Measurements from ENCODE around the gene TSPAN16.

Gene TSPAN16

GRCh38 chr19:11274533-11275086 is 21.4 kb upstream of the TSPAN16 start:
- no peak overlapping the region for H2AFZ ChIP-seq (ENCODE audit: low read depth, low read length)
- no peak overlapping the region for H3K14ac ChIP-seq (ENCODE audit: low read length in 2 of 2)
- no peaks in the 10 kb centered on the region for H3K79me1 ChIP-seq (replicated peaks; ENCODE audit: low read length, poor library complexity, severe bottlenecking)
- H3K23ac ChIP-seq (ENCODE audit: low read length in 2 of 2): no peak overlapping the region
- peaks cover under 1 to 16% of the 10 kb centered on the region in 2 experiments for H3K27me3 ChIP-seq (ENCODE audit: control insufficient read depth in 1 of 2, insufficient read depth in 1 of 2, low read length in 2 of 2)
- 70% methylated on average over 4 of the region's 4 CpGs for WGBS
- no peak overlapping the region for H2AK5ac ChIP-seq (ENCODE audit: low read length, severe bottlenecking)
- no peak for DNase-seq
- H3K27ac ChIP-seq (ENCODE audit: low read length, poor library complexity, severe bottlenecking): no peak overlapping the region
- no peak overlapping the region for H3K4me3 ChIP-seq (ENCODE audit: insufficient read depth in 1 of 2, low read depth in 1 of 2, low read length in 2 of 2)
- no peak overlapping the region for H4K91ac ChIP-seq (ENCODE audit: low read length)
- H3K9me3 ChIP-seq (ENCODE audit: control insufficient read depth, low read length): no peaks in the 10 kb centered on the region
- H3K4me1 ChIP-seq (ENCODE audit: control insufficient read depth, insufficient read depth, low read depth, low read length): no peaks in the 10 kb centered on the region
- H2BK120ac ChIP-seq (ENCODE audit: low read depth, low read length): no peak overlapping the region
- H3K18ac ChIP-seq (ENCODE audit: low read depth in 1 of 2, low read length in 2 of 2): no peak overlapping the region
- H2BK12ac ChIP-seq (ENCODE audit: low read length in 2 of 2): no peak overlapping the region
- H3K4me2 ChIP-seq (ENCODE audit: low read length, poor library complexity, severe bottlenecking): no peak overlapping the region
- no peak overlapping the region for H2BK15ac ChIP-seq (ENCODE audit: low read depth, poor library complexity, severe bottlenecking)
- no peak overlapping the region for H3K9ac ChIP-seq (ENCODE audit: low read length)
- no peak overlapping the region for H2BK5ac ChIP-seq (ENCODE audit: low read depth, low read length, poor library complexity, severe bottlenecking)
- no peak overlapping the region for H4K8ac ChIP-seq (ENCODE audit: low read length)
- no peaks in the 10 kb centered on the region for H3K36me3 ChIP-seq (ENCODE audit: control insufficient read depth in 1 of 2, insufficient read depth in 2 of 2, low read depth in 1 of 2, low read length in 2 of 2)
- no peak overlapping the region for H3K4ac ChIP-seq (ENCODE audit: low read depth in 1 of 2, low read length in 2 of 2)

GRCh38 chr19:11278670-11279069 is 17.3 kb upstream of the TSPAN16 start:
- H3K36me3 ChIP-seq (ENCODE audit: control insufficient read depth in 1 of 2, insufficient read depth in 2 of 2, low read depth in 1 of 2, low read length in 2 of 2): no peaks in the 10 kb centered on the region
- 68% methylated on average over 4 of the region's 6 CpGs for WGBS

GRCh38 chr19:11279505-11280236 is 16.3 kb upstream of the TSPAN16 start:
- Histone ChIP-seq H2AFZ (ENCODE audit: low read depth, low read length) (no peak overlapping the region), H3K9ac (ENCODE audit: low read length) (no peak overlapping the region), H4K8ac (ENCODE audit: low read length) (no peak overlapping the region), H3K4me2 (ENCODE audit: low read length, poor library complexity, severe bottlenecking) (no peak overlapping the region), H2BK12ac (ENCODE audit: low read length in 2 of 2) (no peak overlapping the region), H3K4me1 (ENCODE audit: control insufficient read depth, insufficient read depth, low read depth, low read length) (no peaks in the 10 kb centered on the region), H3K4ac (ENCODE audit: low read depth in 1 of 2, low read length in 2 of 2) (peak overlapping the region in 1 of 2 experiments; percentile 93), H2AK5ac (ENCODE audit: low read length, severe bottlenecking) (no peak overlapping the region), H3K14ac (ENCODE audit: low read length in 2 of 2) (no peak overlapping the region), H3K9me3 (ENCODE audit: control insufficient read depth, low read length) (no peaks in the 10 kb centered on the region), H3K23ac (ENCODE audit: low read length in 2 of 2) (no peak overlapping the region), H3K79me1 (replicated peaks; ENCODE audit: low read length, poor library complexity, severe bottlenecking) (no peaks in the 10 kb centered on the region), H4K91ac (ENCODE audit: low read length) (no peak overlapping the region), H2BK15ac (ENCODE audit: low read depth, poor library complexity, severe bottlenecking) (no peak overlapping the region), H3K27me3 (ENCODE audit: control insufficient read depth in 1 of 2, insufficient read depth in 1 of 2, low read length in 2 of 2) (peaks cover 4 to 19% of the 10 kb centered on the region in 2 experiments), H3K36me3 (ENCODE audit: control insufficient read depth in 1 of 2, insufficient read depth in 2 of 2, low read depth in 1 of 2, low read length in 2 of 2) (no peaks in the 10 kb centered on the region), H2BK5ac (ENCODE audit: low read depth, low read length, poor library complexity, severe bottlenecking) (no peak overlapping the region), H3K18ac (ENCODE audit: low read depth in 1 of 2, low read length in 2 of 2) (no peak overlapping the region), H3K4me3 (ENCODE audit: insufficient read depth in 1 of 2, low read depth in 1 of 2, low read length in 2 of 2) (no peak overlapping the region), H3K27ac (ENCODE audit: low read length, poor library complexity, severe bottlenecking) (no peak overlapping the region), H2BK120ac (ENCODE audit: low read depth, low read length) (no peak overlapping the region)
- WGBS: 94% methylated on average over 5 of the region's 5 CpGs
- no peak for DNase-seq

More at GRCh38 chr19:11278670-11279069, 17.3 kb upstream of the TSPAN16 start:
- no peaks in the 10 kb centered on the region for H3K4me1 ChIP-seq (ENCODE audit: control insufficient read depth, insufficient read depth, low read depth, low read length)
- H3K4me2 ChIP-seq (ENCODE audit: low read length, poor library complexity, severe bottlenecking): no peak overlapping the region
- no peak overlapping the region for H2BK12ac ChIP-seq (ENCODE audit: low read length in 2 of 2)
- no peak overlapping the region for H2BK5ac ChIP-seq (ENCODE audit: low read depth, low read length, poor library complexity, severe bottlenecking)
- H2AK5ac ChIP-seq (ENCODE audit: low read length, severe bottlenecking): no peak overlapping the region
- H3K4ac ChIP-seq (ENCODE audit: low read depth in 1 of 2, low read length in 2 of 2): no peak overlapping the region
- H3K4me3 ChIP-seq (ENCODE audit: insufficient read depth in 1 of 2, low read depth in 1 of 2, low read length in 2 of 2): no peak overlapping the region
- no peak overlapping the region for H4K91ac ChIP-seq (ENCODE audit: low read length)
- H2AFZ ChIP-seq (ENCODE audit: low read depth, low read length): no peak overlapping the region
- no peak overlapping the region for H2BK120ac ChIP-seq (ENCODE audit: low read depth, low read length)
- H3K14ac ChIP-seq (ENCODE audit: low read length in 2 of 2): no peak overlapping the region
- no peaks in the 10 kb centered on the region for H3K79me1 ChIP-seq (replicated peaks; ENCODE audit: low read length, poor library complexity, severe bottlenecking)
- DNase-seq: peak; percentile 18
- H3K23ac ChIP-seq (ENCODE audit: low read length in 2 of 2): no peak overlapping the region
- no peak overlapping the region for H3K18ac ChIP-seq (ENCODE audit: low read depth in 1 of 2, low read length in 2 of 2)
- H2BK15ac ChIP-seq (ENCODE audit: low read depth, poor library complexity, severe bottlenecking): no peak overlapping the region
- H4K8ac ChIP-seq (ENCODE audit: low read length): no peak overlapping the region
- H3K27me3 ChIP-seq (ENCODE audit: control insufficient read depth in 1 of 2, insufficient read depth in 1 of 2, low read length in 2 of 2): peaks cover 4 to 23% of the 10 kb centered on the region in 2 experiments
- no peak overlapping the region for H3K27ac ChIP-seq (ENCODE audit: low read length, poor library complexity, severe bottlenecking)
- H3K9me3 ChIP-seq (ENCODE audit: control insufficient read depth, low read length): no peaks in the 10 kb centered on the region
- H3K9ac ChIP-seq (ENCODE audit: low read length): no peak overlapping the region

GRCh38 chr19:11281356-11282049 is 14.5 kb upstream of the TSPAN16 start:
- DNase-seq: peak; percentile 43
- 79% methylated on average over 10 of the region's 11 CpGs for WGBS
- no peak overlapping the region for H2BK5ac ChIP-seq (ENCODE audit: low read depth, low read length, poor library complexity, severe bottlenecking)
- H3K36me3 ChIP-seq (ENCODE audit: control insufficient read depth in 1 of 2, insufficient read depth in 2 of 2, low read depth in 1 of 2, low read length in 2 of 2): no peaks in the 10 kb centered on the region
- no peak overlapping the region for H2AFZ ChIP-seq (ENCODE audit: low read depth, low read length)
- H3K4me2 ChIP-seq (ENCODE audit: low read length, poor library complexity, severe bottlenecking): no peak overlapping the region
- H3K4me3 ChIP-seq (ENCODE audit: insufficient read depth in 1 of 2, low read depth in 1 of 2, low read length in 2 of 2): no peak overlapping the region
- H2AK5ac ChIP-seq (ENCODE audit: low read length, severe bottlenecking): no peak overlapping the region
- H4K91ac ChIP-seq (ENCODE audit: low read length): no peak overlapping the region
- no peak overlapping the region for H2BK12ac ChIP-seq (ENCODE audit: low read length in 2 of 2)
- no peaks in the 10 kb centered on the region for H3K4me1 ChIP-seq (ENCODE audit: control insufficient read depth, insufficient read depth, low read depth, low read length)
- H3K27ac ChIP-seq (ENCODE audit: low read length, poor library complexity, severe bottlenecking): no peak overlapping the region
- H2BK120ac ChIP-seq (ENCODE audit: low read depth, low read length): no peak overlapping the region
- H3K9ac ChIP-seq (ENCODE audit: low read length): no peak overlapping the region
- H3K27me3 ChIP-seq (ENCODE audit: control insufficient read depth in 1 of 2, insufficient read depth in 1 of 2, low read length in 2 of 2): peaks cover 4 to 13% of the 10 kb centered on the region in 2 experiments
- H2BK15ac ChIP-seq (ENCODE audit: low read depth, poor library complexity, severe bottlenecking): no peak overlapping the region
- H3K9me3 ChIP-seq (ENCODE audit: control insufficient read depth, low read length): no peaks in the 10 kb centered on the region
- H4K8ac ChIP-seq (ENCODE audit: low read length): no peak overlapping the region
- H3K14ac ChIP-seq (ENCODE audit: low read length in 2 of 2): no peak overlapping the region
- H3K23ac ChIP-seq (ENCODE audit: low read length in 2 of 2): no peak overlapping the region
- H3K4ac ChIP-seq (ENCODE audit: low read depth in 1 of 2, low read length in 2 of 2): no peak overlapping the region
- H3K79me1 ChIP-seq (replicated peaks; ENCODE audit: low read length, poor library complexity, severe bottlenecking): no peaks in the 10 kb centered on the region
- no peak overlapping the region for H3K18ac ChIP-seq (ENCODE audit: low read depth in 1 of 2, low read length in 2 of 2)
